K562 (cell line): ENCODE data around the gene BRWD1. TPM values are rescaled to one million over a fixed set of nuclear protein-coding genes. Genes with fewer than 3 reads are reported as not detected.

Experiments
- ASH1L ChIP-seq: fragments of 450-650 bp; IDR thresholded peaks from 2 replicates; pipeline ENCODE4 v1.6.1; 2018; ENCODE audit warnings: borderline replicate concordance, mild to moderate bottlenecking, low read depth; ENCODE audit not compliant: partially characterized antibody
- ELF4 ChIP-seq: fragments of 450-650 bp; formaldehyde crosslinking; IDR thresholded peaks from 2 replicates; pipeline ENCODE4 v1.4.0; 2022; ENCODE audit warnings: missing genetic modification characterization
- ERF ChIP-seq: fragments of 450-650 bp; formaldehyde crosslinking; IDR thresholded peaks from 2 replicates; pipeline ENCODE4 v1.4.0; 2020; ENCODE audit warnings: mild to moderate bottlenecking, mixed read lengths
- ETS1 ChIP-seq: conservative IDR thresholded peaks from 2 replicates; pipeline ENCODE4 v1.6.1; 2011; ENCODE audit warnings: low read depth, mild to moderate bottlenecking, low read length; ENCODE audit not compliant: control insufficient read depth
- MYBL2 ChIP-seq, 2 experiments: fragments of 450-650 bp in 1 of 2; sonication (generic) in 1 of 2; formaldehyde crosslinking in 1 of 2; IDR thresholded peaks; 2 replicates each; pipeline versions ENCODE4 v1.6.1 to v1.8.1; 2017 to 2022; ENCODE audit warnings: borderline replicate concordance in 1 of 2, inconsistent platforms in 1 of 2, low read depth in 1 of 2, mild to moderate bottlenecking in 1 of 2, missing genetic modification reagents in 1 of 2, moderate library complexity in 1 of 2
- NKRF ChIP-seq: fragments of 450-650 bp; IDR thresholded peaks from 2 replicates; pipeline ENCODE4 v1.6.1; 2016; ENCODE audit warnings: borderline replicate concordance
- RBBP5 ChIP-seq: fragments of 200-600 bp; sonication (generic); IDR thresholded peaks from 2 replicates; pipeline ENCODE4 v1.6.1; 2012; ENCODE audit warnings: borderline replicate concordance, mild to moderate bottlenecking, low read length, control low read depth, inconsistent platforms; ENCODE audit not compliant: insufficient read depth, poor library complexity, severe bottlenecking
- SETDB1 ChIP-seq: IDR thresholded peaks from one replicate; pipeline ENCODE4 v1.6.1; 2012; ENCODE audit warnings: low read length, control low read depth, inconsistent platforms
- SP2 ChIP-seq: IDR thresholded peaks from 2 replicates; pipeline ENCODE4 v1.6.1; 2011; ENCODE audit warnings: mild to moderate bottlenecking, low read depth, low read length, moderate library complexity; ENCODE audit not compliant: poor library complexity, severe bottlenecking; ENCODE audit errors: extremely low read depth
- XRCC5 ChIP-seq: fragments of 200-400 bp; formaldehyde crosslinking; IDR thresholded peaks from 2 replicates; pipeline ENCODE4 v1.6.1; 2017; ENCODE audit warnings: low read depth, mild to moderate bottlenecking, low read length
- ZFP91 ChIP-seq: sonication (generic); formaldehyde crosslinking; IDR thresholded peaks from 2 replicates; pipeline ENCODE4 v1.8.0; 2022; ENCODE audit warnings: mild to moderate bottlenecking, missing genetic modification reagents
- ZNF347 ChIP-seq: fragments of 450-650 bp; formaldehyde crosslinking; IDR thresholded peaks from 2 replicates; pipeline ENCODE4 v1.4.0; 2020; ENCODE audit warnings: low read depth, mild to moderate bottlenecking, moderate library complexity
- ZNF431 ChIP-seq: sonication (generic); formaldehyde crosslinking; IDR thresholded peaks from 2 replicates; pipeline ENCODE4 v1.8.0; 2022; ENCODE audit warnings: mild to moderate bottlenecking, missing genetic modification reagents
- ZNF518B ChIP-seq: fragments of 250-450 bp; sonication (Bioruptor Pico); IDR thresholded peaks from 2 replicates; pipeline ENCODE4 v1.5.0; 2021; ENCODE audit warnings: mild to moderate bottlenecking, moderate library complexity
- ZNF699 ChIP-seq: fragments of 250-450 bp; sonication (Bioruptor Pico); IDR thresholded peaks from 2 replicates; pipeline ENCODE4 v1.8.0; 2021; ENCODE audit warnings: mild to moderate bottlenecking, moderate library complexity; ENCODE audit not compliant: insufficient replicate concordance
- polyA plus RNA-seq, 8 experiments: library from polyadenylated mRNA; depleted of rRNA in 4 of 8; stranded (reverse) in 5 of 8; unstranded in 3 of 8; fragments of >200 nt; fragmentation: Nextera tagmentation in 2 of 8; fragmentation: Illumina TruSeq in 1 of 8; extraction: Ambion mirVana in 2 of 8; extraction: Trizol in 1 of 8; gene quantifications; 2 replicates each; pipeline versions ENCODE4 v1.2.1 to v1.2.3, GENCODE V29; 2011 to 2014; ENCODE audit warnings: inconsistent platforms in 1 of 8, missing spikeins in 1 of 8
- total RNA-seq, 7 experiments: library from RNA; depleted of rRNA in 6 of 7; stranded (reverse); fragments of >200 nt in 6 of 7; fragmentation: Illumina TruSeq in 2 of 7; extraction: Trizol in 2 of 7; gene quantifications; 2 replicates each; pipeline versions ENCODE4 v1.2.1 to v1.2.3, GENCODE V29; 2011 to 2021; ENCODE audit warnings: low replicate concordance in 1 of 7
- TF ChIP-seq, protein P1 (sequence below): fragments of 250-450 bp; sonication (Bioruptor Pico); IDR thresholded peaks from 2 replicates; pipeline ENCODE4 v1.8.0; 2022; ENCODE audit warnings: moderate library complexity, mild to moderate bottlenecking, inconsistent platforms

Gene BRWD1
- total and polyA plus RNA-seq, 9 of the 15 experiments (the other 6 are each of a cell fraction or from before 2014, with no cell fraction given), result 10.1 to 60.2 (median 34.1) TPM

GRCh38 chr21:39183272-39184049 lies 130.0 kb downstream of the BRWD1 start, which contains the start of gene PSMG1 (continued):
- no peak for TF ChIP-seq ZNF518B (CRISPR knock-in tag)
- TF ChIP-seq ZNF347 (CRISPR knock-in tag), result no peak
- peak; percentile 84; the same call in 1 of the 2 replicates for TF ChIP-seq NKRF
- peak; percentile 56 for TF ChIP-seq SETDB1
- no peak for TF ChIP-seq ASH1L
- TF ChIP-seq, protein P1, sequence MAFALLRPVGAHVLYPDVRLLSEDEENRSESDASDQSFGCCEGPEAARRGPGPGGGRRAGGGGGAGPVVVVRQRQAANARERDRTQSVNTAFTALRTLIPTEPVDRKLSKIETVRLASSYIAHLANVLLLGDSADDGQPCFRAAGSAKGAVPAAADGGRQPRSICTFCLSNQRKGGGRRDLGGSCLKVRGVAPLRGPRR (CRISPR knock-in tag), result no peak
- peak; percentile 68; the same call in 1 of the 2 replicates for TF ChIP-seq ETS1
- TF ChIP-seq ZNF431 (CRISPR knock-in tag), result peak; percentile 76; the same call in 1 of the 2 replicates
- TF ChIP-seq ZNF699 (CRISPR knock-in tag), result no peak
- peak; percentile 88 for TF ChIP-seq RBBP5
- 0 out of 2 replicates have a peak, but pooled peaks have one; percentile 1 for TF ChIP-seq ZFP91
- no peak for TF ChIP-seq MYBL2 (IDR thresholded peaks at IDR 0.05; ENCODE audit: low read depth)
- no peak for TF ChIP-seq MYBL2 (CRISPR knock-in tag; IDR thresholded peaks at IDR 0.05; ENCODE audit: borderline replicate concordance)
- peak; percentile 84 for TF ChIP-seq ERF
- TF ChIP-seq XRCC5, result 0 out of 2 replicates have a peak, but pooled peaks have one; percentile 36
- peak; percentile 66 for TF ChIP-seq SP2
- TF ChIP-seq ELF4 (CRISPR knock-in tag), result 0 out of 2 replicates have a peak, but pooled peaks have one; percentile 6
